ENCODE results near the gene PDXP. TPM values are rescaled to one million over a fixed set of nuclear protein-coding genes. Genes with fewer than 3 reads are reported as not detected.

Gene PDXP
- total RNA-seq, 2 experiments from 2014 or later: 1.5 TPM

DNA sequence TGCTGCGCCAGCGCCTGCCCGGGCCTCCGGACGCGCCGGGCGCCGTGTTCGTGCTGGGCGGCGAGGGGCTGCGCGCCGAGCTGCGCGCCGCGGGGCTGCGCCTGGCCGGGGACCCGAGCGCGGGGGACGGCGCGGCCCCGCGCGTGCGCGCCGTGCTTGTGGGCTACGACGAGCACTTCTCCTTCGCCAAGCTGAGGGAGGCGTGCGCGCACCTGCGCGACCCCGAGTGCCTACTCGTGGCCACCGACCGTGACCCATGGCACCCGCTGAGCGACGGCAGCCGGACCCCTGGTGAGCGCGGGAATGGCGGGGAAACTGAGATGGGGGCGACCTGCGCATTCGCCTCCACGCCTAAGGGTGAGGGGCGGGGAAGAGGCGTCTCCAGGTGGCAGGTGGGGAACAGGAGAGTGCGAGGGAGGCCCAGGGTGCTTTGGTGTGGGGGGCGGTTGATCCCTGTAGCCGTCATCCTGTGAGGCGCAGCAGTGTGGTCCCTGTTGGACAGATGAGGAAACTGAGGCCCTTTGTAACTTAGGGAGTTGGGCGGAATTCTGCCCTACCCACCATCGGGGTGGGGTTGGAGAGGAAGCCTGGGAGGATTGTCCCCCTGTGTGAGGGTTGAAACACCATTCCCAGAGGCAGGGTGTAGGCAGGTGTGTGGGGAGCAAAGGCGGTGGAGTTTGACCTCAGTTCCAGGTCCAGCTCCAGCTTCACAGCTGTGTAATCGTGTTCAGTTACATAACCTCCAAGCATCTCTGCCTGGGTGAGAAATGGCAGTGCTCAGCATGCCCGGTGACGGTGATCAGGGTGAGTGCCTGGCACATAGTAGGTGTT, 758 bp downstream of the PDXP start:
- Histone ChIP-seq H3K27ac (ENCODE audit: low read depth in 1 of 2, low read length in 2 of 2) (no peak overlapping the region), H3K4me1 (ENCODE audit: insufficient read depth, low read length) (peaks cover 35% of the 10 kb centered on the region), H3K9me3 (ENCODE audit: control insufficient read depth in 1 of 2, insufficient read depth in 1 of 2, low read length in 2 of 2) (no peaks in the 10 kb centered on the region), H3K4me3 (ENCODE audit: low read length) (peak overlapping the region; percentile 65), H3K27me3 (ENCODE audit: control insufficient read depth in 1 of 2, insufficient read depth in 2 of 2, low read length in 2 of 2) (no peaks in the 10 kb centered on the region), H3K36me3 (ENCODE audit: insufficient read depth, low read length) (peaks cover 6% of the 10 kb centered on the region)
- Mint-ChIP-seq H3K27me3 (no peaks in the 10 kb centered on the region), H3K36me3 (ENCODE audit: low read depth) (peaks cover 24% of the 10 kb centered on the region), H3K4me1 (ENCODE audit: low read depth) (peaks cover 46% of the 10 kb centered on the region), H3K27ac (peak overlapping the region; percentile 61), H3K4me3 (peak overlapping the region; percentile 71), H3K9me3 (no peaks in the 10 kb centered on the region)
- DNase-seq: peak in 4 of 14 experiments; percentile 28 to 65 (median 44)
- ChIA-PET CTCF (interaction anchor here (1.0 to 5.6 kb wide), 7 partner anchors 12 to 67 kb away, joined by 3 to 63 read pairs (median 9); partner anchors contain the start of gene LGALS1), POLR2A (interaction anchor here (0.6 to 9.8 kb wide), 13 partner anchors 10 to 848 kb away, joined by 3 to 256 read pairs (median 12); partner anchors contain the start of genes GGA1, LGALS1, MICALL1 and SH3BP1)
- TF ChIP-seq, protein P1, sequence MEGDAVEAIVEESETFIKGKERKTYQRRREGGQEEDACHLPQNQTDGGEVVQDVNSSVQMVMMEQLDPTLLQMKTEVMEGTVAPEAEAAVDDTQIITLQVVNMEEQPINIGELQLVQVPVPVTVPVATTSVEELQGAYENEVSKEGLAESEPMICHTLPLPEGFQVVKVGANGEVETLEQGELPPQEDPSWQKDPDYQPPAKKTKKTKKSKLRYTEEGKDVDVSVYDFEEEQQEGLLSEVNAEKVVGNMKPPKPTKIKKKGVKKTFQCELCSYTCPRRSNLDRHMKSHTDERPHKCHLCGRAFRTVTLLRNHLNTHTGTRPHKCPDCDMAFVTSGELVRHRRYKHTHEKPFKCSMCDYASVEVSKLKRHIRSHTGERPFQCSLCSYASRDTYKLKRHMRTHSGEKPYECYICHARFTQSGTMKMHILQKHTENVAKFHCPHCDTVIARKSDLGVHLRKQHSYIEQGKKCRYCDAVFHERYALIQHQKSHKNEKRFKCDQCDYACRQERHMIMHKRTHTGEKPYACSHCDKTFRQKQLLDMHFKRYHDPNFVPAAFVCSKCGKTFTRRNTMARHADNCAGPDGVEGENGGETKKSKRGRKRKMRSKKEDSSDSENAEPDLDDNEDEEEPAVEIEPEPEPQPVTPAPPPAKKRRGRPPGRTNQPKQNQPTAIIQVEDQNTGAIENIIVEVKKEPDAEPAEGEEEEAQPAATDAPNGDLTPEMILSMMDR (IDR thresholded peaks at IDR 0.05): no peak
- no peak for ATAC-seq (ENCODE audit: poor library complexity)
- intact Hi-C loops (cut with DNase I, micrococcal nuclease): loop anchor here (2.0 kb wide), 2 partner anchors 16 to 18 kb away; no protein-coding TSS in a partner anchor

DNA sequence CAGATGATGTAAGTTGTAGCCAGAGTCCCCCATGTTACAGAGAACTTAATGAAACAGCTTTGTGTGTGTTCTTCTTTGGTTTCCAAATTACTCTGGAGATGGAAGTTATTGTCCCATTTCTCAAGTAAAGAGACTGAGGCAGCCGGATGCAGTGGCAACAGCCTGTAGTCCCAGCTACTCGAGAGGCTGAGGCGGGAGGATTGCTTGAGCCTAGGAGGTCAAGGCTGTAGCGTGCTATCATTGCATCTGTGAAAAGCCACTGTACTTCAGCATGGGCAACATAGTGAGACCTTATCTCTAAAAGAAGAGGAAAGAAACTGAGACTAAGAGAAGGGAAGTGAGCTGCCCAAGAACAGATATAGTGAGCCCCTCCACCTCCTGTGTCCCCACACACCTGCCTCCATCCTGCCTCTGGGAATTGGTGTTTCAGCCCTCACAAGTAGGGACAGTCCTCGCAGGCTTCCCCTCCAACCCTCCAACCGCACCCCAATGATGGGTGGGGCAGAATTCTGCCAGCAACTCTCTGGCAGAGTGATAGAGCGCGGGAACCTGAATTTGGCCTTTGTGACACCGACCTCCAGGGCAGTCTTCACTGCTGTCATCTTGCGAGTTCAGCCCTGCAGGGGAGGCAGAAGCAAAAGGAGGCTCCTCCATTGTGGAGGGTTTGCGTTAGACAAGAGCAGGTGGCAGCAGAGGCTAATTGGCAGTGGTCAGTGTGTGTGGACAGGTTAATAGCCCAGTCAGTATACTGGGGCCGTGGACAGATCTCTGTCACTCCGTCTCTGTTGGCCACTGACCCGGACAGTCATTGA, 1.6 kb downstream of the PDXP start:
- Mint-ChIP-seq H3K4me1 (ENCODE audit: low read depth) (peaks cover 49% of the 10 kb centered on the region), H3K36me3 (ENCODE audit: low read depth) (peaks cover 19% of the 10 kb centered on the region), H3K9me3 (no peaks in the 10 kb centered on the region), H3K27me3 (no peaks in the 10 kb centered on the region), H3K27ac (peak overlapping the region; percentile 61), H3K4me3 (peak overlapping the region; percentile 71)
- Histone ChIP-seq H3K36me3 (ENCODE audit: insufficient read depth, low read length) (peaks cover 2% of the 10 kb centered on the region), H3K27ac (ENCODE audit: low read depth in 1 of 2, low read length in 2 of 2) (no peak overlapping the region), H3K4me3 (ENCODE audit: low read length) (peak overlapping the region; percentile 65), H3K4me1 (ENCODE audit: insufficient read depth, low read length) (peaks cover 35% of the 10 kb centered on the region), H3K27me3 (ENCODE audit: control insufficient read depth in 1 of 2, insufficient read depth in 2 of 2, low read length in 2 of 2) (no peaks in the 10 kb centered on the region), H3K9me3 (ENCODE audit: control insufficient read depth in 1 of 2, insufficient read depth in 1 of 2, low read length in 2 of 2) (no peaks in the 10 kb centered on the region)
- intact Hi-C loops (cut with DNase I, micrococcal nuclease): loop anchor here (2.0 kb wide), 2 partner anchors 17 to 19 kb away; no protein-coding TSS in a partner anchor
- TF ChIP-seq, protein P1 (IDR thresholded peaks at IDR 0.05): no peak
- ChIA-PET CTCF (interaction anchor here (1.5 to 5.6 kb wide), 5 partner anchors 9 to 68 kb away, joined by 4 to 63 read pairs (median 15); no protein-coding TSS in a partner anchor), POLR2A (interaction anchor here (1.7 to 9.8 kb wide), 7 partner anchors 14 to 52 kb away, joined by 7 to 256 read pairs (median 43); partner anchors contain the start of genes GGA1, LGALS1 and SH3BP1)
- DNase-seq (no peak), ATAC-seq (ENCODE audit: poor library complexity) (no peak)

DNA sequence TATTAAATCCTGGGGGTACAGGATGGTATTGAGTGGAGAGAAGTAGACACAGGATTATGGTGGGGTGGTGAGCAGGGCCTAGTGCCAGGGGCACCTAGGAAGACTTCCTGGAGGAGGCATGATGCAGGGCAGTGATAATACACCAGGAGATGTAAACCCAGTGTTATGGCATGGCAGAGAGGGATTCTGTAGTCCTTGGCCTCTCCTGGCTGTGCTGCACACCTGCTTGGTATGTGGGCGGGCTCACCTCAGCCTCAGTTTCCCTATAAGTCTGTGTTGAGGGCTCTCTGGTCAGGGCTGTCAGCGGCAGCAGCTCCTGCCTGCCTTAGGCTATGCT, 2.2 kb downstream of the PDXP start:
- Histone ChIP-seq H3K9me3 (ENCODE audit: control insufficient read depth in 1 of 2, insufficient read depth in 1 of 2, low read length in 2 of 2) (no peaks in the 10 kb centered on the region), H3K27me3 (ENCODE audit: control insufficient read depth in 1 of 2, insufficient read depth in 2 of 2, low read length in 2 of 2) (no peaks in the 10 kb centered on the region), H3K4me1 (ENCODE audit: insufficient read depth, low read length) (peaks cover 35% of the 10 kb centered on the region), H3K27ac (ENCODE audit: low read depth in 1 of 2, low read length in 2 of 2) (no peak overlapping the region), H3K4me3 (ENCODE audit: low read length) (no peak overlapping the region), H3K36me3 (ENCODE audit: insufficient read depth, low read length) (peaks cover 7% of the 10 kb centered on the region)
- peaks cover 19% of the 10 kb centered on the region for H3K36me3 Mint-ChIP-seq (ENCODE audit: low read depth)
- no peak for ATAC-seq (ENCODE audit: poor library complexity)
- POLR2A ChIA-PET: interaction anchor here (0.9 to 9.8 kb wide), 5 partner anchors 13 to 33 kb away, joined by 4 to 256 read pairs (median 7); partner anchors contain the start of genes LGALS1 and NOL12
- CTCF ChIA-PET: interaction anchor here (1.5 to 5.6 kb wide), 4 partner anchors 9 to 21 kb away, joined by 4 to 63 read pairs (median 20); no protein-coding TSS in a partner anchor
- DNase-seq: no peak
- peaks cover 49% of the 10 kb centered on the region for H3K4me1 Mint-ChIP-seq (ENCODE audit: low read depth)
- intact Hi-C loops (cut with DNase I, micrococcal nuclease): loop anchor here (1.0 kb wide), 1 partner anchor 21 kb away; no protein-coding TSS in a partner anchor
- H3K9me3 Mint-ChIP-seq: no peaks in the 10 kb centered on the region
- no peaks in the 10 kb centered on the region for H3K27me3 Mint-ChIP-seq
- TF ChIP-seq, protein P1 (IDR thresholded peaks at IDR 0.05): no peak
- peak overlapping the region; percentile 54 for H3K4me3 Mint-ChIP-seq
- H3K27ac Mint-ChIP-seq: no peak overlapping the region
